Measurements from ENCODE around the gene NHS.

DNA sequence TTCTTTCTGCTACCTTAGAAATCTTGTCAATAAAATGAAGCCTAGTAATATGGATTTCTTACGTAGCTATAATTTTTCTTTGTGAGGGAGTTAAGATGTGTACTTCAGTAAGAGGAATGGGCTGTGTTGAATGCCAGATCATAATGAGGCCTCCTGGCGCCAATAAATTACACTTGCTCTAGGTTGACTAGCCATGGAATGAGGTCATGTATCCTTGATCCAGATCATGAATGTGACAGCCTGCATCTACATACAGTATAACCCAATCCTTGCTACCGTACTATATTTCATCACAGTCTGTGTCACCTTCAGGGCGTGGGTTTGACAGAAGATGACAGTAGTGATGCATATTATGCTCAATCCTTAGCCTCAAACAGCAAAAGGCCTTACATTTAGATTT lies 36.2 kb downstream of the NHS start:
- TF ChIP-seq, protein P1, sequence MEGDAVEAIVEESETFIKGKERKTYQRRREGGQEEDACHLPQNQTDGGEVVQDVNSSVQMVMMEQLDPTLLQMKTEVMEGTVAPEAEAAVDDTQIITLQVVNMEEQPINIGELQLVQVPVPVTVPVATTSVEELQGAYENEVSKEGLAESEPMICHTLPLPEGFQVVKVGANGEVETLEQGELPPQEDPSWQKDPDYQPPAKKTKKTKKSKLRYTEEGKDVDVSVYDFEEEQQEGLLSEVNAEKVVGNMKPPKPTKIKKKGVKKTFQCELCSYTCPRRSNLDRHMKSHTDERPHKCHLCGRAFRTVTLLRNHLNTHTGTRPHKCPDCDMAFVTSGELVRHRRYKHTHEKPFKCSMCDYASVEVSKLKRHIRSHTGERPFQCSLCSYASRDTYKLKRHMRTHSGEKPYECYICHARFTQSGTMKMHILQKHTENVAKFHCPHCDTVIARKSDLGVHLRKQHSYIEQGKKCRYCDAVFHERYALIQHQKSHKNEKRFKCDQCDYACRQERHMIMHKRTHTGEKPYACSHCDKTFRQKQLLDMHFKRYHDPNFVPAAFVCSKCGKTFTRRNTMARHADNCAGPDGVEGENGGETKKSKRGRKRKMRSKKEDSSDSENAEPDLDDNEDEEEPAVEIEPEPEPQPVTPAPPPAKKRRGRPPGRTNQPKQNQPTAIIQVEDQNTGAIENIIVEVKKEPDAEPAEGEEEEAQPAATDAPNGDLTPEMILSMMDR (CRISPR knock-in tag; IDR thresholded peaks at IDR 0.05), result no peak
- TF ChIP-seq ATF7 (IDR thresholded peaks at IDR 0.05), result no peak
- TF ChIP-seq ATF7 (CRISPR knock-in tag; IDR thresholded peaks at IDR 0.05), result no peak
- TF ChIP-seq ZNF639 (CRISPR knock-in tag; conservative IDR thresholded peaks at IDR 0.05), result no peak
- TF ChIP-seq ZNF749 (CRISPR knock-in tag; IDR thresholded peaks at IDR 0.05; ENCODE audit: borderline replicate concordance), result no peak
- TF ChIP-seq SAP130 (CRISPR knock-in tag; IDR thresholded peaks at IDR 0.05; ENCODE audit: low read depth), result no peak
- TF ChIP-seq EED (CRISPR knock-in tag; IDR thresholded peaks at IDR 0.05), result no peak
- TF ChIP-seq ZNF646 (CRISPR knock-in tag; IDR thresholded peaks at IDR 0.05), result no peak
- no peak for TF ChIP-seq POLR2AphosphoS5 (IDR thresholded peaks at IDR 0.05; ENCODE audit: low read depth, low read length)
- TF ChIP-seq ZNF180 (CRISPR knock-in tag; IDR thresholded peaks at IDR 0.05; ENCODE audit: borderline replicate concordance, low read depth), result no peak
